H1 (cell line): Measurements from ENCODE around the gene PSMB1. TPM values are rescaled to one million over a fixed set of nuclear protein-coding genes. Genes with fewer than 3 reads are reported as not detected.

ENCODE experiments used
- BCL11A ChIP-seq, 2 experiments: IDR thresholded peaks; one replicate each; pipeline ENCODE4 v1.6.1; 2011; ENCODE audit warnings: low read depth in 2 of 2, low read length in 2 of 2, mild to moderate bottlenecking in 2 of 2
- CREB1 ChIP-seq: IDR thresholded peaks from 2 replicates; pipeline ENCODE4 v1.6.1; 2012; ENCODE audit warnings: inconsistent platforms
- CTBP2 ChIP-seq: IDR thresholded peaks from 2 replicates; pipeline ENCODE4 v1.7.0; 2011; ENCODE audit warnings: borderline replicate concordance, mild to moderate bottlenecking, moderate library complexity, mixed read lengths, low read length; ENCODE audit not compliant: insufficient read depth, insufficient read length
- NANOG ChIP-seq: IDR thresholded peaks from 2 replicates; pipeline ENCODE4 v1.6.1; 2011; ENCODE audit warnings: low read length, low read depth, mild to moderate bottlenecking, inconsistent platforms; ENCODE audit not compliant: insufficient read depth, poor library complexity, severe bottlenecking
- RAD21 ChIP-seq, 2 experiments: IDR thresholded peaks in 1 of 2; conservative IDR thresholded peaks in 1 of 2; 2 replicates each; pipeline ENCODE4 v1.6.1; 2011; ENCODE audit warnings: low read depth in 2 of 2, low read length in 2 of 2, improper control_type of control experiment in 1 of 2, inconsistent platforms in 1 of 2, mild to moderate bottlenecking in 1 of 2, moderate library complexity in 1 of 2
- RFX5 ChIP-seq: IDR thresholded peaks from 2 replicates; pipeline ENCODE4 v1.6.1; 2011; ENCODE audit warnings: low read depth, low read length, improper control_type of control experiment, borderline replicate concordance
- SIRT6 ChIP-seq: IDR thresholded peaks from one replicate; pipeline ENCODE4 v1.7.1; 2012; ENCODE audit warnings: low read length, inconsistent platforms
- TBP ChIP-seq: IDR thresholded peaks from 2 replicates; pipeline ENCODE4 v1.6.1; 2011; ENCODE audit warnings: low read depth, low read length, improper control_type of control experiment
- polyA plus RNA-seq, 7 experiments: library from polyadenylated mRNA; depleted of rRNA in 3 of 7; stranded (reverse) in 5 of 7; unstranded in 2 of 7; fragments of >200 nt in 5 of 7; fragments of 200-250 nt in 2 of 7; gene quantifications; 1 replicate in 5 of 7; 2 replicates in 1 of 7; 4 replicates in 1 of 7; pipeline versions ENCODE4 v1.2.1 to v1.2.3, GENCODE V29; 2011 to 2013; ENCODE audit warnings: missing spikeins in 2 of 7, mixed read lengths in 2 of 7
- total RNA-seq: library from RNA; stranded (reverse); fragmentation: NEBNext Ultra II Directional; extraction: Animal tissue kit (Norgen Biotek cat#: 25700); gene quantifications from 2 replicates; pipeline ENCODE4 v1.2.1, GENCODE V29; 2021
- TF ChIP-seq, protein P1 (sequence below): fragments of 300-600 bp; sonication (generic); IDR thresholded peaks from 2 replicates; pipeline ENCODE4 v1.7.1; 2012; ENCODE audit warnings: low read length, moderate library complexity, mild to moderate bottlenecking, inconsistent platforms; ENCODE audit not compliant: insufficient replicate concordance

The PSMB1 gene
- total and polyA plus RNA-seq, 2 of the 8 experiments (the other 6 are each of a cell fraction or from before 2014, with no cell fraction given) = 237 to 609 TPM

DNA sequence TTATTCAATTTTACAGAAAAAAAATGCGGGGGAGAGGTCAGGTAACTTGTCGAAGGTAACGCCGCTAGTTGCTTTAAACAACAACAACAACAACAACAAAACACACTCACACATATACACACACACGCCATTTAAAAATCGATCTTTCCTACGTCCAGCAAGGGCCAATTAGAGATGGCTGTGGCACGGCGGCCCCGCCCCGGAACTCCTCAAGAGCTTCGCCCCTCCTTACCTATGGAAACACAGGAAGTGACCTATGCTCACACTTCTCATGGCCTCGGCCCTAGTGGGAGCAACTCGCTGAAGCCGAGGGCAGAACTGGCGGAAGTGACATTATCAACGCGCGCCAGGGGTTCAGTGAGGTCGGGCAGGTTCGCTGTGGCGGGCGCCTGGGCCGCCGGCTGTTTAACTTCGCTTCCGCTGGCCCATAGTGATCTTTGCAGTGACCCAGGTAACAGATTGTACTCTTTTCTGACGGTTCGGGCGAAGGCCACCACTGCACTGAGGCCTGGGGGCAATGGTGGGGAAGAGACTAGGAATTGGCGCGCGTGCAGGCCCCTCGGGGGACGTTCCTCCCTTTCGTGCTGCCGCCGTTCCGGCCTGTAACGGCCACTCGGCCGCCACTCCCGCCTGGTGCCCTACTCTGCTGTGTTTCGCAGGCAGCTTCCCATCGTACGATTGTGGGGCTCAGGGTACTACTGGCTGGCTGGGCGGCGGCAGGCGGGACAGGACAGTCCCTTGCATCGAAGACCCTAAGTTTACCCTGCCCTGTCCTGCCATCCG lies 1.1 kb upstream of the PSMB1 start, which contains the start of gene TBP (continued):
- TF ChIP-seq, protein P1, sequence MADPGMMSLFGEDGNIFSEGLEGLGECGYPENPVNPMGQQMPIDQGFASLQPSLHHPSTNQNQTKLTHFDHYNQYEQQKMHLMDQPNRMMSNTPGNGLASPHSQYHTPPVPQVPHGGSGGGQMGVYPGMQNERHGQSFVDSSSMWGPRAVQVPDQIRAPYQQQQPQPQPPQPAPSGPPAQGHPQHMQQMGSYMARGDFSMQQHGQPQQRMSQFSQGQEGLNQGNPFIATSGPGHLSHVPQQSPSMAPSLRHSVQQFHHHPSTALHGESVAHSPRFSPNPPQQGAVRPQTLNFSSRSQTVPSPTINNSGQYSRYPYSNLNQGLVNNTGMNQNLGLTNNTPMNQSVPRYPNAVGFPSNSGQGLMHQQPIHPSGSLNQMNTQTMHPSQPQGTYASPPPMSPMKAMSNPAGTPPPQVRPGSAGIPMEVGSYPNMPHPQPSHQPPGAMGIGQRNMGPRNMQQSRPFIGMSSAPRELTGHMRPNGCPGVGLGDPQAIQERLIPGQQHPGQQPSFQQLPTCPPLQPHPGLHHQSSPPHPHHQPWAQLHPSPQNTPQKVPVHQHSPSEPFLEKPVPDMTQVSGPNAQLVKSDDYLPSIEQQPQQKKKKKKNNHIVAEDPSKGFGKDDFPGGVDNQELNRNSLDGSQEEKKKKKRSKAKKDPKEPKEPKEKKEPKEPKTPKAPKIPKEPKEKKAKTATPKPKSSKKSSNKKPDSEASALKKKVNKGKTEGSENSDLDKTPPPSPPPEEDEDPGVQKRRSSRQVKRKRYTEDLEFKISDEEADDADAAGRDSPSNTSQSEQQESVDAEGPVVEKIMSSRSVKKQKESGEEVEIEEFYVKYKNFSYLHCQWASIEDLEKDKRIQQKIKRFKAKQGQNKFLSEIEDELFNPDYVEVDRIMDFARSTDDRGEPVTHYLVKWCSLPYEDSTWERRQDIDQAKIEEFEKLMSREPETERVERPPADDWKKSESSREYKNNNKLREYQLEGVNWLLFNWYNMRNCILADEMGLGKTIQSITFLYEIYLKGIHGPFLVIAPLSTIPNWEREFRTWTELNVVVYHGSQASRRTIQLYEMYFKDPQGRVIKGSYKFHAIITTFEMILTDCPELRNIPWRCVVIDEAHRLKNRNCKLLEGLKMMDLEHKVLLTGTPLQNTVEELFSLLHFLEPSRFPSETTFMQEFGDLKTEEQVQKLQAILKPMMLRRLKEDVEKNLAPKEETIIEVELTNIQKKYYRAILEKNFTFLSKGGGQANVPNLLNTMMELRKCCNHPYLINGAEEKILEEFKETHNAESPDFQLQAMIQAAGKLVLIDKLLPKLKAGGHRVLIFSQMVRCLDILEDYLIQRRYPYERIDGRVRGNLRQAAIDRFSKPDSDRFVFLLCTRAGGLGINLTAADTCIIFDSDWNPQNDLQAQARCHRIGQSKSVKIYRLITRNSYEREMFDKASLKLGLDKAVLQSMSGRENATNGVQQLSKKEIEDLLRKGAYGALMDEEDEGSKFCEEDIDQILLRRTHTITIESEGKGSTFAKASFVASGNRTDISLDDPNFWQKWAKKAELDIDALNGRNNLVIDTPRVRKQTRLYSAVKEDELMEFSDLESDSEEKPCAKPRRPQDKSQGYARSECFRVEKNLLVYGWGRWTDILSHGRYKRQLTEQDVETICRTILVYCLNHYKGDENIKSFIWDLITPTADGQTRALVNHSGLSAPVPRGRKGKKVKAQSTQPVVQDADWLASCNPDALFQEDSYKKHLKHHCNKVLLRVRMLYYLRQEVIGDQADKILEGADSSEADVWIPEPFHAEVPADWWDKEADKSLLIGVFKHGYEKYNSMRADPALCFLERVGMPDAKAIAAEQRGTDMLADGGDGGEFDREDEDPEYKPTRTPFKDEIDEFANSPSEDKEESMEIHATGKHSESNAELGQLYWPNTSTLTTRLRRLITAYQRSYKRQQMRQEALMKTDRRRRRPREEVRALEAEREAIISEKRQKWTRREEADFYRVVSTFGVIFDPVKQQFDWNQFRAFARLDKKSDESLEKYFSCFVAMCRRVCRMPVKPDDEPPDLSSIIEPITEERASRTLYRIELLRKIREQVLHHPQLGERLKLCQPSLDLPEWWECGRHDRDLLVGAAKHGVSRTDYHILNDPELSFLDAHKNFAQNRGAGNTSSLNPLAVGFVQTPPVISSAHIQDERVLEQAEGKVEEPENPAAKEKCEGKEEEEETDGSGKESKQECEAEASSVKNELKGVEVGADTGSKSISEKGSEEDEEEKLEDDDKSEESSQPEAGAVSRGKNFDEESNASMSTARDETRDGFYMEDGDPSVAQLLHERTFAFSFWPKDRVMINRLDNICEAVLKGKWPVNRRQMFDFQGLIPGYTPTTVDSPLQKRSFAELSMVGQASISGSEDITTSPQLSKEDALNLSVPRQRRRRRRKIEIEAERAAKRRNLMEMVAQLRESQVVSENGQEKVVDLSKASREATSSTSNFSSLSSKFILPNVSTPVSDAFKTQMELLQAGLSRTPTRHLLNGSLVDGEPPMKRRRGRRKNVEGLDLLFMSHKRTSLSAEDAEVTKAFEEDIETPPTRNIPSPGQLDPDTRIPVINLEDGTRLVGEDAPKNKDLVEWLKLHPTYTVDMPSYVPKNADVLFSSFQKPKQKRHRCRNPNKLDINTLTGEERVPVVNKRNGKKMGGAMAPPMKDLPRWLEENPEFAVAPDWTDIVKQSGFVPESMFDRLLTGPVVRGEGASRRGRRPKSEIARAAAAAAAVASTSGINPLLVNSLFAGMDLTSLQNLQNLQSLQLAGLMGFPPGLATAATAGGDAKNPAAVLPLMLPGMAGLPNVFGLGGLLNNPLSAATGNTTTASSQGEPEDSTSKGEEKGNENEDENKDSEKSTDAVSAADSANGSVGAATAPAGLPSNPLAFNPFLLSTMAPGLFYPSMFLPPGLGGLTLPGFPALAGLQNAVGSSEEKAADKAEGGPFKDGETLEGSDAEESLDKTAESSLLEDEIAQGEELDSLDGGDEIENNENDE = no peak
- TF ChIP-seq TBP (peak; percentile 67), SIRT6 (no peak), RFX5 (no peak), CTBP2 (no peak), BCL11A (IDR thresholded peaks at IDR 0.05; ENCODE audit: low read depth in 2 of 2, low read length in 2 of 2) (no peak), CREB1 (peak; percentile 99), RAD21 (IDR thresholded peaks at IDR 0.05 in 1 of 2, conservative IDR thresholded peaks at IDR 0.05 in 1 of 2; ENCODE audit: low read depth in 2 of 2, low read length in 2 of 2) (no peak), NANOG (no peak)
